Breast epithelium (tissue), 4 donors: Measurements from ENCODE around the gene RMDN3. TPM values are rescaled to one million over a fixed set of nuclear protein-coding genes. Genes with fewer than 3 reads are reported as not detected.

Experiments used
- DNase-seq, 2 donors: peaks; one replicate each; pipeline ENCODE4 v3.0.0-alpha.2; 2019; ENCODE audit warnings: low spot score in 2 of 2
- H3K27ac ChIP-seq, 2 donors: fragments of 200-600 bp; sonication (generic) in 1 of 2; one replicate each; pipeline ENCODE4 v1.5.1; 2016 to 2019; ENCODE audit warnings: mild to moderate bottlenecking in 1 of 2
- H3K27me3 ChIP-seq, 2 donors: fragments of 200-600 bp; sonication (generic) in 1 of 2; one replicate each; pipeline versions ENCODE4 v1.5.1 to v1.6.0; 2017 to 2019; ENCODE audit warnings: control low read depth in 1 of 2, mild to moderate bottlenecking in 1 of 2
- H3K36me3 ChIP-seq: fragments of 200-600 bp; one replicate; pipeline ENCODE4 v1.5.1; 2019
- H3K4me1 ChIP-seq, 2 donors: fragments of 200-600 bp; sonication (generic); one replicate each; pipeline ENCODE4 v1.5.1; 2016 to 2019; ENCODE audit warnings: control low read depth in 1 of 2
- H3K4me3 ChIP-seq, 3 donors: fragments of 200-600 bp; sonication (generic); 1 replicate in 2 of 3; 2 replicates in 1 of 3; pipeline ENCODE4 v1.5.1; 2016 to 2019; ENCODE audit warnings: mild to moderate bottlenecking in 3 of 3, moderate library complexity in 2 of 3
- H3K9me3 ChIP-seq, 2 donors: fragments of 200-600 bp; sonication (generic) in 1 of 2; one replicate each; pipeline ENCODE4 v1.5.1; 2016 to 2019; ENCODE audit warnings: control low read depth in 1 of 2
- CTCF ChIP-seq, 3 donors: fragments of 450-650 bp; IDR thresholded peaks; one replicate each; pipeline ENCODE4 v1.5.1; 2016 to 2017; ENCODE audit warnings: antibody characterized with exemption in 3 of 3, mild to moderate bottlenecking in 3 of 3, moderate library complexity in 3 of 3
- POLR2A ChIP-seq: fragments of 450-650 bp; IDR thresholded peaks from one replicate; pipeline ENCODE4 v1.6.1; 2016; ENCODE audit warnings: antibody characterized with exemption, mild to moderate bottlenecking, moderate library complexity
- POLR2AphosphoS5 ChIP-seq, 3 donors: sonication (generic); formaldehyde crosslinking; IDR thresholded peaks; one replicate each; pipeline ENCODE4 v1.6.1; 2017; ENCODE audit warnings: antibody characterized with exemption in 3 of 3
- intact Hi-C: fragments of 100-400 bp; cut with DNase I; formaldehyde crosslinking; loops from one replicate; pipeline ENCODE4 v1.15.1; 2023; ENCODE audit warnings: low total_unique reads
- total RNA-seq, 3 donors: library from RNA; depleted of rRNA; stranded (reverse); fragments of >200 nt; gene quantifications; one replicate each; pipeline ENCODE4 v1.1.0, GENCODE V29; 2016

RMDN3 gene
- total RNA-seq, 3 donors from 2014 or later = 31.5 to 35.4 (median 34.4) TPM

- Histone ChIP-seq H3K4me3 (no peak overlapping the region), H3K36me3 (no peaks in the 10 kb centered on the region), H3K27ac (no peak overlapping the region), H3K4me1 (no peaks in the 10 kb centered on the region), H3K9me3 (no peaks in the 10 kb centered on the region), H3K27me3 (no peaks in the 10 kb centered on the region)
- TF ChIP-seq POLR2A (no peak), POLR2AphosphoS5 (IDR thresholded peaks at IDR 0.05) (no peak), CTCF (IDR thresholded peaks at IDR 0.05) (no peak)
- intact Hi-C loops = no loop called here
- no peak for DNase-seq
Measured at GRCh38 chr15:40756938-40757337, 1.9 kb upstream of the RMDN3 start.

- no peak for TF ChIP-seq CTCF (IDR thresholded peaks at IDR 0.05)
- no peak for TF ChIP-seq POLR2AphosphoS5 (IDR thresholded peaks at IDR 0.05)
- TF ChIP-seq POLR2A = no peak
- intact Hi-C loops = no loop called here
- Histone ChIP-seq H3K27ac (peak overlapping the region; percentile 92 to 93), H3K36me3 (no peaks in the 10 kb centered on the region), H3K27me3 (no peaks in the 10 kb centered on the region), H3K4me3 (peak overlapping the region; percentile 77 to 87 (median 84)), H3K9me3 (no peaks in the 10 kb centered on the region), H3K4me1 (no peaks in the 10 kb centered on the region)
- no peak for DNase-seq
Measured at GRCh38 chr15:40755812-40756208, 756 bp upstream of the RMDN3 start.

- no peak for DNase-seq
- no peaks in the 10 kb centered on the region for H3K4me1 ChIP-seq
- H3K9me3 ChIP-seq = no peaks in the 10 kb centered on the region
- no peaks in the 10 kb centered on the region for H3K36me3 ChIP-seq
- H3K27me3 ChIP-seq = no peaks in the 10 kb centered on the region
- peak overlapping the region; percentile 77 to 87 (median 84) for H3K4me3 ChIP-seq
- peak overlapping the region; percentile 92 to 93 for H3K27ac ChIP-seq
- TF ChIP-seq POLR2AphosphoS5 (IDR thresholded peaks at IDR 0.05) (no peak), POLR2A (no peak), CTCF (IDR thresholded peaks at IDR 0.05) (no peak)
- intact Hi-C loops = no loop called here
Measured at GRCh38 chr15:40754574-40754882, 526 bp downstream of the RMDN3 start.

- Histone ChIP-seq H3K36me3 (no peaks in the 10 kb centered on the region), H3K9me3 (no peaks in the 10 kb centered on the region), H3K4me3 (no peak overlapping the region), H3K27ac (no peak overlapping the region), H3K4me1 (no peaks in the 10 kb centered on the region), H3K27me3 (no peaks in the 10 kb centered on the region)
- no peak for DNase-seq
- intact Hi-C loops = no loop called here
- no peak for TF ChIP-seq POLR2A
- TF ChIP-seq CTCF (IDR thresholded peaks at IDR 0.05) = no peak
- TF ChIP-seq POLR2AphosphoS5 (IDR thresholded peaks at IDR 0.05) = no peak
Measured at GRCh38 chr15:40751745-40752144, 3.3 kb downstream of the RMDN3 start.

- TF ChIP-seq POLR2A = no peak
- no peak for TF ChIP-seq POLR2AphosphoS5 (IDR thresholded peaks at IDR 0.05)
- no peak for TF ChIP-seq CTCF (IDR thresholded peaks at IDR 0.05)
- Histone ChIP-seq H3K4me1 (no peaks in the 10 kb centered on the region), H3K27ac (no peak overlapping the region), H3K36me3 (no peaks in the 10 kb centered on the region), H3K9me3 (no peaks in the 10 kb centered on the region), H3K4me3 (no peak overlapping the region), H3K27me3 (no peaks in the 10 kb centered on the region)
- intact Hi-C loops = no loop called here
- no peak for DNase-seq
Measured at GRCh38 chr15:40750885-40751284, 4.2 kb downstream of the RMDN3 start.
